Hepatocyte (in vitro differentiated cells): ENCODE measurements around the gene HMGXB4.

ENCODE experiments used
- CTCF ChIP-seq: fragments of 200-600 bp; sonication (generic); IDR thresholded peaks from 2 replicates; pipeline ENCODE4 v1.5.1; 2016; ENCODE audit warnings: antibody characterized with exemption, mild to moderate bottlenecking; ENCODE audit not compliant: poor library complexity
- EZH2 ChIP-seq: fragments of 200-600 bp; sonication (generic); IDR thresholded peaks from 2 replicates; pipeline ENCODE4 v1.6.1; 2016; ENCODE audit warnings: antibody characterized with exemption, mild to moderate bottlenecking, borderline replicate concordance
- EZH2phosphoT487 ChIP-seq: fragments of 200-600 bp; sonication (generic); IDR thresholded peaks from one replicate; pipeline ENCODE4 v1.6.1; 2018; ENCODE audit warnings: antibody characterized with exemption, mild to moderate bottlenecking, low read depth, moderate library complexity; ENCODE audit not compliant: unreplicated experiment, severe bottlenecking

DNA sequence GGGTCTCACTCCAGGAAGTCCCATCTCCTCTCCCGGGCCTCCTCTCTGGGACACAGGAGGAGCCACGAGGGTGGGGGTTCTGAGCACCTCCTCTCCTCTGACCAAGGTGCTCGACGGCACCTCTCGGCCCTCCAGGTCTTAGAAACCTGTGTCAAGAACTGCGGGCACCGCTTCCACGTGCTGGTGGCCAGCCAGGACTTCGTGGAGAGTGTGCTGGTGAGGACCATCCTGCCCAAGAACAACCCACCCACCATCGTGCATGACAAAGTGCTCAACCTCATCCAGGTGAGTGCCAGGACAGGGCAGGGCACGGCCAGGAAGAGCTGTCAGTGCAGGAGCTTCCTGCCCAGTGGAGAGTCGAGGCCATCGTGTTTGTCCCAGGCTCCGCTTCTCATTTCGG is 65.6 kb downstream of the HMGXB4 start:
- TF ChIP-seq CTCF (no peak), EZH2 (no peak), EZH2phosphoT487 (no peak)
